Muscle of arm (tissue), 12 donors: Measurements from ENCODE around the gene ZNF639. TPM values are rescaled to one million over a fixed set of nuclear protein-coding genes. Genes with fewer than 3 reads are reported as not detected.

Experiments used
- DNase-seq: peaks from one replicate; pipeline ENCODE4 v3.0.0-alpha.2; 2013
- polyA plus RNA-seq, 12 donors: library from polyadenylated mRNA; unstranded; fragments of 120-200 nt; gene quantifications; one replicate each; pipeline ENCODE4 v1.2.1, GENCODE V29; 2013; ENCODE audit not compliant: insufficient read length in 12 of 12

ZNF639 gene
- polyA plus RNA-seq, 12 donors, result 19.6 to 52.1 (median 43.0) TPM; not detected in 1

DNA sequence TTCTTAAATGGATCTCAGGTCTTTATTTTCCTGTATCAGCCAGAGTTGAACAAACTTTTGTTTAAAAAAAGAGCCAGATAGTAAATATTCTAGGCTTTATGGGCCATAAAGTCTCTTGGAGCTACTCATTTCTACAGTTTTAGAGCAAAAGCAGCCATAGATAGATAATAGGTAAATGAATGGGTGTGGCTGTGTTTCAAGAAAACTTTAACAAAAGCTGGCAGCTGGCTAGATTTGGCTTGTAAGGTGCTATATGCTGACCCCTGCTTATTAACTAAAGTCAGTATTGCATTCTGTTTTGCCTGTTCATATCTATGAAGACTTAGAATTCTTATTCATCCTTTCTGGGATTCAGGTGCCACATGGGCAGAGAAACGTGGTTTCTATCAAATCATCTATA, 53.6 kb downstream of the ZNF639 start:
- DNase-seq, result no peak

Other genes with a start within 250 kb of the ZNF639 start
- gene PIK3CA, start 174.7 kb upstream of the ZNF639 start, polyA plus RNA-seq, result 10 to 100 TPM in 11 of 12 donors, not detected in 1; 21.7 to 29.5 (median 25.6) TPM
- 1 to 10 TPM in 10 of 12 donors, not detected in 2; 2.5 to 7.3 (median 4.3) TPM for gene KCNMB3, start 71.9 kb upstream of the ZNF639 start, polyA plus RNA-seq
- 10 to 100 TPM in 11 of 12 donors, not detected in 1; 32.1 to 69.0 (median 53.8) TPM for gene MFN1, start 24.7 kb downstream of the ZNF639 start, polyA plus RNA-seq
- gene GNB4, start 128.4 kb downstream of the ZNF639 start, polyA plus RNA-seq, result 10 to 100 TPM in 11 of 12 donors, not detected in 1; 22.1 to 53.0 (median 37.9) TPM
- 10 to 100 TPM in 11 of 12 donors, not detected in 1; 33.7 to 56.4 (median 47.4) TPM for gene ACTL6A, start 239.9 kb downstream of the ZNF639 start, polyA plus RNA-seq